Measurements from ENCODE around the gene GMPS. TPM values are rescaled to one million over a fixed set of nuclear protein-coding genes. Genes with fewer than 3 reads are reported as not detected.
"Not testable (repeated sequence)": the region's sequence is repeated elsewhere in the genome, so short reads cannot be mapped to it uniquely, and the experiment has no call there.

GMPS gene
- total and polyA plus RNA-seq, 2 donors, result 21.7 to 35.9 TPM

- no peak for DNase-seq (ENCODE audit: extremely low spot score)
- Histone ChIP-seq H3K4me1 (ENCODE audit: insufficient read depth) (no peaks in the 10 kb centered on the region), H3K4me3 (ENCODE audit: low read depth, low read length) (no peak overlapping the region), H3K36me3 (ENCODE audit: insufficient read depth) (peaks cover 4% of the 10 kb centered on the region), H3K27ac (ENCODE audit: low read depth) (no peak overlapping the region)
- WGBS, result 27% methylated on average over 2 of the region's 2 CpGs
Observed at GRCh38 chr3:155938409-155938808, 68.0 kb downstream of the GMPS start.

DNA sequence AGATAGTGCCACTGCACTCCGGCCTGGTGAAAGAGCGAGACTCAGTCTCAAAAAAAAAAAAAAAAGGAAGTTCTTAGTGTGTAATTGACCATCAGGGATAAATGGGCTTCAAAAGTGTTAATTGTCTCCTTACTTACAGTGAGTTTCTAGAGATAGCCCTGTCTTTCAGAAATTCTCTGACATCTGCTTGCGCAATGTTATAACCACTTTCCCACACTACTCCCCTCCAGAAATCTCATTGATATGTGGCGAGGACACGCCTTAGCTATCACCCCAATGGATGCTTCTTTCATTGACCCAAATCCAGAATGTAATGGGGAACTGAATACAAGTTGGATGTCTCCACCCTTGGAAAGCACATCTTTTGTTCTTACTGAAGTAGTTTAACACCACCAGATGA, 70.9 kb downstream of the GMPS start:
- Histone ChIP-seq H3K4me3 (ENCODE audit: low read depth, low read length) (no peak overlapping the region), H3K36me3 (ENCODE audit: insufficient read depth) (peaks cover 4% of the 10 kb centered on the region), H3K27ac (ENCODE audit: low read depth) (no peak overlapping the region), H3K4me1 (ENCODE audit: insufficient read depth) (no peaks in the 10 kb centered on the region)
- 97% methylated on average over 5 of the region's 5 CpGs for WGBS
- no peak for DNase-seq (ENCODE audit: extremely low spot score)

DNA sequence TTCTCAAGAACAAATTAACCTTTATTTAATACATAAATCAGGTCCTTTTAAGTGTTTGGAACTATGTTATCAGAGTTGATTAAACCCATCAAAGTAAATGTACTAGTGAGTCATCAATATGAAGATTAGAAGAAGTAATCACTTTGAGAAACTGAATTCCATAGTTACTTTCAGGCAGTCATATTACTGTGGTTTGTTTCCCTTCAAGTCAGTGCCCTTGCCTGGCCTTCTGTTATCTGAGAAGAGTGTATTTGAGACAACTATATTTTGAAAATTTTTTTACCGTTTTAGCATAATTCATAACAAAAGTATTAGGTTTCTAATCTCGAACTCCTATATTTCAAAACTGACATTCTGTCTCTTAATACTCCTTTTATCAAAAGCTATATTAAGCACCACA, 73.6 kb downstream of the GMPS start:
- Histone ChIP-seq H3K4me1 (ENCODE audit: insufficient read depth) (no peaks in the 10 kb centered on the region), H3K27ac (ENCODE audit: low read depth) (no peak overlapping the region), H3K4me3 (ENCODE audit: low read depth, low read length) (no peak overlapping the region), H3K36me3 (ENCODE audit: insufficient read depth) (no peaks in the 10 kb centered on the region)
- 70% methylated on average over 2 of the region's 2 CpGs for WGBS
- no peak for DNase-seq (ENCODE audit: extremely low spot score)

GRCh38 chr3:155946178-155946577, 75.7 kb downstream of the GMPS start:
- Histone ChIP-seq H3K27ac (ENCODE audit: low read depth) (no peak overlapping the region), H3K36me3 (ENCODE audit: insufficient read depth) (no peaks in the 10 kb centered on the region), H3K4me1 (ENCODE audit: insufficient read depth) (no peaks in the 10 kb centered on the region), H3K4me3 (ENCODE audit: low read depth, low read length) (no peak overlapping the region)
- 64% methylated on average over 2 of the region's 2 CpGs for WGBS
- DNase-seq (ENCODE audit: extremely low spot score), result no peak

- H3K36me3 ChIP-seq (ENCODE audit: insufficient read depth), result no peaks in the 10 kb centered on the region
- H3K4me1 ChIP-seq (ENCODE audit: insufficient read depth), result no peaks in the 10 kb centered on the region
- no peak overlapping the region for H3K4me3 ChIP-seq (ENCODE audit: low read depth, low read length)
- no peak for DNase-seq (ENCODE audit: extremely low spot score)
- H3K27ac ChIP-seq (ENCODE audit: low read depth), result no peak overlapping the region
- 66% methylated on average over 4 of the region's 4 CpGs for WGBS
Observed at GRCh38 chr3:155948476-155948875, 78.0 kb downstream of the GMPS start.

- no peaks in the 10 kb centered on the region for H3K36me3 ChIP-seq (ENCODE audit: insufficient read depth)
- DNase-seq (ENCODE audit: extremely low spot score), result no peak
- H3K27ac ChIP-seq (ENCODE audit: low read depth), result no peak overlapping the region
- no peaks in the 10 kb centered on the region for H3K4me1 ChIP-seq (ENCODE audit: insufficient read depth)
- WGBS, result 60% methylated on average over 8 of the region's 8 CpGs
- no peak overlapping the region for H3K4me3 ChIP-seq (ENCODE audit: low read depth, low read length)
Observed at GRCh38 chr3:155949453-155950217, 79.2 kb downstream of the GMPS start.

GRCh38 chr3:155956508-155957411, 86.3 kb downstream of the GMPS start:
- H3K36me3 ChIP-seq (ENCODE audit: insufficient read depth), result no peaks in the 10 kb centered on the region
- H3K27ac ChIP-seq (ENCODE audit: low read depth), result no peak overlapping the region
- H3K4me3 ChIP-seq (ENCODE audit: low read depth, low read length), result no peak overlapping the region
- no peak for DNase-seq (ENCODE audit: extremely low spot score)
- H3K4me1 ChIP-seq (ENCODE audit: insufficient read depth), result no peaks in the 10 kb centered on the region
- 90% methylated on average over 4 of the region's 4 CpGs for WGBS

GRCh38 chr3:155957412-155957880, 87.0 kb downstream of the GMPS start:
- WGBS, result 44% methylated on average over 3 of the region's 3 CpGs
- Histone ChIP-seq H3K4me1 (ENCODE audit: insufficient read depth) (no peaks in the 10 kb centered on the region), H3K4me3 (ENCODE audit: low read depth, low read length) (no peak overlapping the region), H3K36me3 (ENCODE audit: insufficient read depth) (no peaks in the 10 kb centered on the region), H3K27ac (ENCODE audit: low read depth) (no peak overlapping the region)
- DNase-seq (ENCODE audit: extremely low spot score), result no peak

DNA sequence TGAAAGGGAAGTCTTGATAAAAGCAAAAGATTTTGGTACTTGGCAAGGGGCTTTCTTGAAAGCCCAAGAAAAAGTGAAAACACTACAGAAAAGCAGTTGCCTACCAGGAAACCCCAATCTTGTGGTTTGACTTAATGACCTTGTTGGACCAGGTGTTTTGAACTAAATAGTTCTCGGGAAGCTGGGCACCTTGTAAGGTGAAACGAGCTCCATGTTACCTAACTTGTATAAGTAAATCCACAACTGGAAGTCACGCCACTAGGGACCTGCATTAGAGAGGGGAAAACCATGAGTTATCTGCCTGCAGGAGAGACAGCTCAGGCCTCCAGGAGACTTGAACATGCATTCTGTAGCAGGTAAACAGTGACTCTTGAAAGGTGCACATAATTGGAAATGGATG, 88.2 kb downstream of the GMPS start:
- Histone ChIP-seq H3K4me3 (ENCODE audit: low read depth, low read length) (no peak overlapping the region), H3K36me3 (ENCODE audit: insufficient read depth) (no peaks in the 10 kb centered on the region), H3K4me1 (ENCODE audit: insufficient read depth) (no peaks in the 10 kb centered on the region), H3K27ac (ENCODE audit: low read depth) (no peak overlapping the region)
- WGBS, result 93% methylated on average over 3 of the region's 3 CpGs
- no peak for DNase-seq (ENCODE audit: extremely low spot score)

DNA sequence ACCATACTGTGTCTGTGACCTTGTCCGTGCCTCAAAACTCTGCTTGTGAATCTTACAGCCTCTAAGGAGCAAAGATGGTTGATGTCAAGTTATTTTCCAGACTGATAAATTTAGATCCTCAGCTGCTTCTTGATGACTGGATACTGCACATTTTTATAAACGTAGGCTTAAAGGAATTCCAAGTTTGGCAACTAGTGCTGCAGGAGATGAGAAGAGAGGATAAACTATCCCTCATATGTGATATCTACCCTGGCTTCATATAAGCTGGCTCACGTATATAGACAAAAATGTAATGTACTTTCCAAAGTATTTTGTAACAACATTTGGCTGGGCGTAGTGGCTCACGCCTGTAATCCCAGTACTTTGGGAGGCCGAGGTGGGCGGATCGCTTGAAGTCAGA, 89.6 kb downstream of the GMPS start:
- DNase-seq (ENCODE audit: extremely low spot score), result no peak
- 33% methylated on average over 8 of the region's 8 CpGs for WGBS
- H3K4me3 ChIP-seq (ENCODE audit: low read depth, low read length), result no peak overlapping the region
- no peak overlapping the region for H3K27ac ChIP-seq (ENCODE audit: low read depth)
- H3K4me1 ChIP-seq (ENCODE audit: insufficient read depth), result no peaks in the 10 kb centered on the region
- H3K36me3 ChIP-seq (ENCODE audit: insufficient read depth), result no peaks in the 10 kb centered on the region

DNA sequence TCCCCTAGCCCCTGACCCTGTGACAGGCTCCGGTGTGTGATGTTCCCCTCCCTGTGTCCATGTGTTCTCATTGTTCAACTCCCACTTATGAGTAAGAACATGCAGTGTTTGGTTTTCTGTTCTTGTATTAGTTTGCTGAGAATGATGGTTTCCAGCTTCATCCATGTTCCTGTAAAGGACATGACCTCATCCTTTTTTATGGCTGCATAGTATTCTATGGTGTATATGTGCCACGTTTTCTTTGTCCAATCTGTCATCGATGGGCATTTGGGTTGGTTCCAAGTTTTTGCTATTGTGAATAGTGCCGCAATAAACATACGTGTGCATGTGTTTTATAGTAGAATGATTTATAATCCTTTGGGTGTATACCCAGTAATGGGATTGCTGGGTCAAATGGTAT, 90.6 kb downstream of the GMPS start:
- not testable (repeated sequence) for H3K27ac ChIP-seq (ENCODE audit: low read depth); H3K4me1 ChIP-seq (ENCODE audit: insufficient read depth)

DNA sequence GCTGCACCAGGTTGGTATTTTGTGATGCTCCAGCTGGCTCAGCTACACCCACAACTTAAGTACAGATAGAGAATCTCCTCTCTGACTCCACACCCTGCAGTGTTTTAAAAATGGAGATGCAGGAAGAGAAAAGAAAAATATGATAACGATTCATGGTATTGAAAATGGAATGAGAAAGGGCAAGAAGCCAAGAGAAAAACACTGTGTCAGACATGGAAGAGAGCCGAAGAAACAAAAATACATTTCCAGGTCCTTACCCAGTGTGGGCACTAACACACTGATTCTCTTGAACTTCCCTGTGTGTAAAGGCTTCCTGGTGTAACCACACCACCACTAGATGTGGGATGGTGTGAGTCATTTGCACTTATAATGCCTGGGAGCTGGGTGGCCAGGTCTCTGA, 93.1 kb downstream of the GMPS start:
- no peak overlapping the region for H3K4me3 ChIP-seq (ENCODE audit: low read depth, low read length)
- DNase-seq (ENCODE audit: extremely low spot score), result no peak
- H3K36me3 ChIP-seq (ENCODE audit: insufficient read depth), result no peaks in the 10 kb centered on the region
- 50% methylated on average over 2 of the region's 2 CpGs for WGBS
- H3K27ac ChIP-seq (ENCODE audit: low read depth), result no peak overlapping the region
- no peaks in the 10 kb centered on the region for H3K4me1 ChIP-seq (ENCODE audit: insufficient read depth)

More for the DNA sequence above, 90.6 kb downstream of the GMPS start:
- H3K36me3 ChIP-seq (ENCODE audit: insufficient read depth); DNase-seq (ENCODE audit: extremely low spot score); H3K4me3 ChIP-seq (ENCODE audit: low read depth, low read length): not testable (repeated sequence)
- WGBS, result 95% methylated on average over 5 of the region's 5 CpGs

DNA sequence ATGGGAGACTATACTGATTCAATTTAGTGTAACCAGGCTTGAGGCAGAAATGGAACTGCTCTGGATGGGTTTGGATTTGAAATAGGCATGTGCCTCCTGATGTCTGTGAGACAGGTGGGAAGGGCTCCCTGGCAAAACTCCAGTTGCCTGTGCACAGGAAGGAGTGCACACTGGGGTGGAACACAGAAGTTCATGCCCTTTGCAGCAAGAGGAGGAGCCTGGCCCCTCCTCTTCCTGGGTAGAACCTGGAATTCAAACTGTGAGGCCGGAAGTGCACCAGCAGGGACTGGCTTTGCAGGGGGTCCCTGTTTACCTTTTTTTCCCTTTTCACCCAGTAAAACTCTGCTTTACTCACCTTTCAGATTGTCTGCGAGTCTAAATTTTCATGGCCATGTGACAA, 99.9 kb downstream of the GMPS start:
- DNase-seq (ENCODE audit: extremely low spot score), result no peak
- H3K27ac ChIP-seq (ENCODE audit: low read depth), result no peak overlapping the region
- no peaks in the 10 kb centered on the region for H3K36me3 ChIP-seq (ENCODE audit: insufficient read depth)
- no peaks in the 10 kb centered on the region for H3K4me1 ChIP-seq (ENCODE audit: insufficient read depth)
- WGBS, result 79% methylated on average over 2 of the region's 2 CpGs
- H3K4me3 ChIP-seq (ENCODE audit: low read depth, low read length), result no peak overlapping the region

Measured in urinary bladder (tissue), 4 donors.